GM12801 (cell line): ENCODE measurements around the gene CREM.

Source experiments
- TF ChIP-seq, protein P1 (sequence below): IDR thresholded peaks from one replicate; pipeline ENCODE4 v1.5.1; 2011; ENCODE audit warnings: control low read depth; ENCODE audit not compliant: insufficient read length; ENCODE audit errors: extremely low read depth

CREM gene

DNA sequence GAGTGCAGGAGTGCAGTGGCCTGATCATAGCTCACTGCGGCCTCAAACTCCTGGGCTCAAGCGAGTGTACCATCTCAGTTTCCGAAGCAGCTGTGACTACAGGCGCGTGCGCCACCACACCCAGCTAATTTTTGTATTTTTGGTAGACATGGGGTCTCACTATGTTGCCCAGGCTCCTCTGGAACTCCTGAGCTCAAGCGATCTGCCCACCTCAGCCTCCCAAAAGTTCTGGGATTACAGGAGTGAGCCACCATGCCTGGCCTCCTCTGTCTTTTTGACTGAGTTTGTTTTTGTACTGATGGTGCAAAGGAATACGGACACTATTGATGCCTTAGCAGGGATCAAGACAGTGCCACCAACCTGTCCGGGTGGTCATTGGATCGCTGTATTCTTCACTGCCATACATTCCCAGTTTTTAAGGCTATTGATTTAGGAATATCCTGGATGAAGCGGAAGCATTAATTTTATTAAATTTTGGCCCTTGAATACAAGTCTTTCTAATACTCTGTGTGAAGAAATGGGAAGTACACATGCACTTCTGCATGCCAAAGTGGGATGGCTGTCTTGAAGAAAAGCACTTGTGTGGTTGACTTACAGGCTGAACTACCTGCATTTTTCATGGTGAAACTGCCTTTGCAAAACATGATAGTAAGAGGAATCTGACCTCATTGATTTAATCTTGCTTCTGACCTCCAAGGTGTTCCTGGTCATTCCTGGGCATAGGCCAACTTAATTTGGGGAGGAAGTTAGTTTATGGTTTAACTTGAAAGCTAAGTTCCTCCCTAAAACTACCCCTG lies 34.5 kb upstream of the CREM start:
- TF ChIP-seq, protein P1, sequence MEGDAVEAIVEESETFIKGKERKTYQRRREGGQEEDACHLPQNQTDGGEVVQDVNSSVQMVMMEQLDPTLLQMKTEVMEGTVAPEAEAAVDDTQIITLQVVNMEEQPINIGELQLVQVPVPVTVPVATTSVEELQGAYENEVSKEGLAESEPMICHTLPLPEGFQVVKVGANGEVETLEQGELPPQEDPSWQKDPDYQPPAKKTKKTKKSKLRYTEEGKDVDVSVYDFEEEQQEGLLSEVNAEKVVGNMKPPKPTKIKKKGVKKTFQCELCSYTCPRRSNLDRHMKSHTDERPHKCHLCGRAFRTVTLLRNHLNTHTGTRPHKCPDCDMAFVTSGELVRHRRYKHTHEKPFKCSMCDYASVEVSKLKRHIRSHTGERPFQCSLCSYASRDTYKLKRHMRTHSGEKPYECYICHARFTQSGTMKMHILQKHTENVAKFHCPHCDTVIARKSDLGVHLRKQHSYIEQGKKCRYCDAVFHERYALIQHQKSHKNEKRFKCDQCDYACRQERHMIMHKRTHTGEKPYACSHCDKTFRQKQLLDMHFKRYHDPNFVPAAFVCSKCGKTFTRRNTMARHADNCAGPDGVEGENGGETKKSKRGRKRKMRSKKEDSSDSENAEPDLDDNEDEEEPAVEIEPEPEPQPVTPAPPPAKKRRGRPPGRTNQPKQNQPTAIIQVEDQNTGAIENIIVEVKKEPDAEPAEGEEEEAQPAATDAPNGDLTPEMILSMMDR = no peak

DNA sequence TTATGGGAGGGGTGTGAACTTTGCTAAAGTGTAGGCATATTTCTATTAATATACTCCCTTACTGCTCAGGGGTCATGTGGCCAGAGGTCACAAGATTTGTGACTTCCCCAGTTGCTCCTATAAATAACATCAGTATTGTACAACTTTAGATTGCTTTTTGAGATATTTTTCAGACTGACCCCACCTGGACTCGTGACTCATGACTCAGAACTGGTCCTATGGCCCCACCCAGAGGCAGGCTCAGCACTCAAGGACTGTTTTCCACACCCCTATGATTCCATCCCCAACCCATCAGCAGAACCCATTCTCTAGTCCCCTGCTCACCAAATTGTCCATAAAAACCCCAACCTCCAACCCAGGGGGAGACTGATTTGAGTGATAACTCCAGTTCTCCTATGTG lies 33.8 kb upstream of the CREM start:
- TF ChIP-seq, protein P1 = no peak

DNA sequence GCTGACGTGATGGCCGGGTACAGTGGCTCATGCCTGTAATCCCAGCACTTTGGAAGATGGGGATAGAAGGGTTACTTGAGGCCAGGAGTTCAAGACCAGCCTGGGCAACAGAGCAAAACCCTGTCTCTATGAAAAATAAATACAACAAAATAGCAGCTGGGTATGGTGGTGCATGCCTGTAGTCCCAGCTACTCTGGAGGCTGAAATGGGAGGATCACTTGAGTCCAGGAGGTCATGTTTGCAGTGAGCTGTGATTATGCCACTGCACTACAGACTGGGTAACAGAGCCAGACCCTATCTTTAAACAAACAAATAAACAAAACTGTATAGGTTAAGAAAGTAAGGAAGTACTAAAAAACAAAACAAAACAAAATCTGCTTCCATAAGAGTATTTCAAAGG lies 30.3 kb upstream of the CREM start:
- TF ChIP-seq, protein P1 = no peak

DNA sequence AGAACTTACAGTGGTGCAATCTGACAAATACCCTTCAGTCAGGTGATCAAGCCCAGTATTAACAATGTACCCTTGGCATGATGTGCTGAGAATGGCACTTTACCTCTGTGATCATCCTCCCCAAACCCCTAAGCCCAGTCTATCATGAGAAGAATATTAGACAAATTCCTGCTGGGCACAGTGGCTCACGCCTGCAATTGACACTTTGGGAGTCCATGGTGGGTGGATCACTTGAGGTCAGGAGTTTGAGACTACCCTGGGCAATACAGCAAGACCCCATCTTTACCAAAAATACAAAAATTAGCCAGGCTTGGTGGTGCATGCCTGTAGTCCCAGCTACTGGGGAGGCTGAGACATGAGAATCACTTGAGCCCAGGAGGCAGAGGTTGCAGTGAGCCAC lies 29.1 kb upstream of the CREM start:
- TF ChIP-seq, protein P1 = no peak

DNA sequence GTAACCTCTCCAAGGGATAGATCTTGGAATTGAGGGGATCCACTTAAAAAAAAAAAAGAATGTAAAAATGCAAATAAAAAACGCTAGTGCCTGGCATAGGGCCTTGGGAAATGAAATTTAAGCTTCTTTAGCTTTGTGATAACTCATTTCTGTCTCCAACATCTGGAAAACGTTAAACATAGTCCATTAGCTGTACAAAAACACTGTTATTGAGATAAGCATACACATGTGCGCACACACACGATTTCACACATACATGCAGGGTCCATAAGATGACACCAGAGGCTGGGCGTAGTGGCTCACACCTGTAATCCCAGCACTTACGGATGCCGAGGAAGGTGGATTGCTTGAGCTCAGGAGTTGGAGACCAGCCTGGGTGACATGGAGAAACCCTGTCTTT lies 22.8 kb upstream of the CREM start:
- TF ChIP-seq, protein P1 = no peak

DNA sequence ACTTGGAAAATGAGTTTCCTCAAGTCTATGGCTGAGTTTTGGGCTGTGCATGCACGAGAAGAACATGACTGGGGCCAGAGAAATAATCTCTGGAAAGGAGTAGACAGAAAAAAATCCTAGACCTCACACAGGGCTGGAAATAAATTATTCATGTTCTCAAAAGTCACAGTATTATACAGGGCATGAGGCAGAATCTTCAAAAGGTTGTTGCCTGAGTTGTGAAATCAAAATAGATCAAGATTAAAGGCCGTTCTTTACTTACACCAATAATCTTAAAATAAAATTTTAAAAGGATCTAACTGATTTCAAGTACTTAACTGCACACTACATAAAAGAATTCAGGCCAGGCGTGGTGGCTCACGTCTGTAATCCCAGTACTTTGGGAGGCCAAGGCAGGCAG lies 14.1 kb upstream of the CREM start:
- TF ChIP-seq, protein P1 = no peak

DNA sequence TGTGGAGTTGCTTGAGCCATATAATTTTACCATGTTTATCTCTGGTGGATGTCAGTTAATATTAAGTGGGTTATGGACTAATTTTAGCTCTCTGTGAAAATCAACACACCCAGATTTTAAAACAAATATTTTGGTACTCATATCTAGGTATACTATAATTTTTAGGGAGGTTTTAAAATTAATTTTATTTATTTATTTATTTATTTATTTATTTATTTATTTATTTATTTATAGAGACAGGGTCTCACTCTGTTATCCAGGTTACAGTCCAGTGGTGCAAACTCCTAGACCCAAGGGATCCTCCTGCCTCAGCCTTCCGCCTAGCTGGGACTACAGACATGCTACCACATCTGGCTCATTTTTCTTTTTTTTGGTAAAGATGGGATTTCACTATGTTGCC lies 7.3 kb upstream of the CREM start:
- TF ChIP-seq, protein P1 = no peak
